ENCODE results near the gene CELSR1. TPM values are rescaled to one million over a fixed set of nuclear protein-coding genes. Genes with fewer than 3 reads are reported as not detected.

Gene CELSR1
- total and polyA plus RNA-seq, 5 experiments from 2014 or later: 0.19 to 1.2 (median 0.66) TPM

- Mint-ChIP-seq H3K9me3 (peaks cover 0 to 12% (median 6%) of the 10 kb centered on the region in 9 donors), H3K36me3 (peaks cover 0 to 10% (median 4%) of the 10 kb centered on the region in 3 donors), H3K4me1 (peaks cover 5 to 16% (median 13%) of the 10 kb centered on the region in 4 donors), H3K4me3 (no peak overlapping the region), H3K27ac (no peak overlapping the region), H3K27me3 (no peaks in the 10 kb centered on the region)
- POLR2A ChIA-PET: no interaction called here
- DNase-seq (no peak), ATAC-seq (no peak)
These were observed 114.5 kb downstream of the CELSR1 start for GRCh38 chr22:46422896-46423295.

- Mint-ChIP-seq H3K9me3 (peaks cover 0 to 12% (median 6%) of the 10 kb centered on the region in 9 donors), H3K27me3 (no peaks in the 10 kb centered on the region), H3K4me3 (no peak overlapping the region), H3K4me1 (peaks cover 3 to 13% (median 11%) of the 10 kb centered on the region in 4 donors), H3K36me3 (peaks cover 0 to 10% (median 4%) of the 10 kb centered on the region in 3 donors), H3K27ac (peak overlapping the region in 1 of 10 donors; percentile 53)
- ATAC-seq (peak; percentile 63 to 79), DNase-seq (peak in 2 of 10 donors; percentile 14 to 23)
- POLR2A ChIA-PET: interaction anchor here (1.4 kb wide), 1 partner anchor 13 kb away, joined by 3 read pairs; no protein-coding TSS in a partner anchor
These were observed 116.2 kb downstream of the CELSR1 start for GRCh38 chr22:46421267-46421666.

GRCh38 chr22:46419754-46420571 is 117.5 kb downstream of the CELSR1 start:
- POLR2A ChIA-PET: no interaction called here
- H3K4me1 Mint-ChIP-seq: peaks cover 0 to 2% (median under 1%) of the 10 kb centered on the region in 4 donors
- no peaks in the 10 kb centered on the region for H3K36me3 Mint-ChIP-seq
- no peaks in the 10 kb centered on the region for H3K9me3 Mint-ChIP-seq
- no peak overlapping the region for H3K4me3 Mint-ChIP-seq
- peaks cover 0 to 3% (median 0%) of the 10 kb centered on the region in 5 donors for H3K27me3 Mint-ChIP-seq
- DNase-seq (peak in 1 of 10 donors; percentile 52), ATAC-seq (no peak)
- no peak overlapping the region for H3K27ac Mint-ChIP-seq

- POLR2A ChIA-PET: no interaction called here
- Mint-ChIP-seq H3K9me3 (no peaks in the 10 kb centered on the region), H3K4me1 (peaks cover 0 to 2% (median 0%) of the 10 kb centered on the region in 4 donors), H3K4me3 (no peak overlapping the region), H3K27me3 (peaks cover 0 to 4% (median 0%) of the 10 kb centered on the region in 5 donors), H3K27ac (no peak overlapping the region), H3K36me3 (no peaks in the 10 kb centered on the region)
- DNase-seq (no peak), ATAC-seq (no peak)
These were observed 118.6 kb downstream of the CELSR1 start for GRCh38 chr22:46418827-46419226.

- no peak for ATAC-seq
These were observed 119.7 kb downstream of the CELSR1 start for GRCh38 chr22:46417769-46418168.

GRCh38 chr22:46416891-46417580 is 120.4 kb downstream of the CELSR1 start:
- POLR2A ChIA-PET: no interaction called here
- no peak overlapping the region for H3K4me3 Mint-ChIP-seq
- no peak overlapping the region for H3K27ac Mint-ChIP-seq
- H3K9me3 Mint-ChIP-seq: no peaks in the 10 kb centered on the region
- H3K4me1 Mint-ChIP-seq: no peaks in the 10 kb centered on the region
- peaks cover 0 to 12% (median 4%) of the 10 kb centered on the region in 5 donors for H3K27me3 Mint-ChIP-seq
- H3K36me3 Mint-ChIP-seq: no peaks in the 10 kb centered on the region
- ATAC-seq (no peak), DNase-seq (peak in 1 of 10 donors; percentile 37)

More at GRCh38 chr22:46417769-46418168, 119.7 kb downstream of the CELSR1 start:
- Mint-ChIP-seq H3K36me3 (no peaks in the 10 kb centered on the region), H3K4me1 (peaks cover 0 to under 1% (median 0%) of the 10 kb centered on the region in 4 donors), H3K9me3 (no peaks in the 10 kb centered on the region), H3K27me3 (peaks cover 0 to 10% (median 4%) of the 10 kb centered on the region in 5 donors), H3K4me3 (no peak overlapping the region), H3K27ac (peak overlapping the region in 1 of 10 donors; percentile 13)
- peak in 1 of 10 donors; percentile 1 for DNase-seq
- POLR2A ChIA-PET: no interaction called here

- H3K36me3 Mint-ChIP-seq: no peaks in the 10 kb centered on the region
- H3K27ac Mint-ChIP-seq: no peak overlapping the region
- H3K4me1 Mint-ChIP-seq: no peaks in the 10 kb centered on the region
- DNase-seq (no peak), ATAC-seq (no peak)
- no peak overlapping the region for H3K4me3 Mint-ChIP-seq
- H3K27me3 Mint-ChIP-seq: peaks cover 0 to 12% (median 4%) of the 10 kb centered on the region in 5 donors
- no peaks in the 10 kb centered on the region for H3K9me3 Mint-ChIP-seq
- POLR2A ChIA-PET: no interaction called here
These were observed 120.9 kb downstream of the CELSR1 start for GRCh38 chr22:46416520-46416871.

GRCh38 chr22:46415776-46416519 is 121.5 kb downstream of the CELSR1 start:
- Mint-ChIP-seq H3K27me3 (peaks cover 0 to 12% (median 4%) of the 10 kb centered on the region in 5 donors), H3K36me3 (no peaks in the 10 kb centered on the region), H3K4me1 (no peaks in the 10 kb centered on the region), H3K4me3 (no peak overlapping the region), H3K27ac (peak overlapping the region in 1 of 10 donors; percentile 71), H3K9me3 (no peaks in the 10 kb centered on the region)
- ATAC-seq (no peak), DNase-seq (peak in 1 of 10 donors; percentile 14)
- POLR2A ChIA-PET: no interaction called here

GRCh38 chr22:46414704-46415103 is 122.7 kb downstream of the CELSR1 start:
- no peak for ATAC-seq
- POLR2A ChIA-PET: no interaction called here
- no peak overlapping the region for H3K4me3 Mint-ChIP-seq

GRCh38 chr22:46413725-46414379 is 123.6 kb downstream of the CELSR1 start:
- H3K4me1 Mint-ChIP-seq: no peaks in the 10 kb centered on the region
- H3K36me3 Mint-ChIP-seq: no peaks in the 10 kb centered on the region
- ATAC-seq (no peak), DNase-seq (peak in 1 of 10 donors; percentile 14)
- POLR2A ChIA-PET: no interaction called here
- H3K9me3 Mint-ChIP-seq: no peaks in the 10 kb centered on the region
- H3K27ac Mint-ChIP-seq: no peak overlapping the region
- peaks cover 0 to 12% (median 7%) of the 10 kb centered on the region in 5 donors for H3K27me3 Mint-ChIP-seq
- H3K4me3 Mint-ChIP-seq: no peak overlapping the region

More at GRCh38 chr22:46414704-46415103, 122.7 kb downstream of the CELSR1 start:
- H3K9me3 Mint-ChIP-seq: no peaks in the 10 kb centered on the region
- H3K27me3 Mint-ChIP-seq: peaks cover 0 to 12% (median 7%) of the 10 kb centered on the region in 5 donors
- H3K36me3 Mint-ChIP-seq: no peaks in the 10 kb centered on the region
- no peak overlapping the region for H3K27ac Mint-ChIP-seq
- H3K4me1 Mint-ChIP-seq: no peaks in the 10 kb centered on the region
- DNase-seq: peak in 1 of 10 donors; percentile 26

GRCh38 chr22:46411347-46411746 is 126.1 kb downstream of the CELSR1 start:
- H3K27ac Mint-ChIP-seq: no peak overlapping the region
- no peaks in the 10 kb centered on the region for H3K36me3 Mint-ChIP-seq
- DNase-seq: peak in 1 of 10 donors; percentile 22
- no peaks in the 10 kb centered on the region for H3K4me1 Mint-ChIP-seq
- ATAC-seq: no peak
- no peak overlapping the region for H3K4me3 Mint-ChIP-seq
- H3K27me3 Mint-ChIP-seq: peaks cover 0 to 12% (median 7%) of the 10 kb centered on the region in 5 donors
- POLR2A ChIA-PET: no interaction called here
- no peaks in the 10 kb centered on the region for H3K9me3 Mint-ChIP-seq

- no peaks in the 10 kb centered on the region for H3K9me3 Mint-ChIP-seq
- no peaks in the 10 kb centered on the region for H3K36me3 Mint-ChIP-seq
- no peak overlapping the region for H3K4me3 Mint-ChIP-seq
- POLR2A ChIA-PET: no interaction called here
- peaks cover 0 to 12% (median 5%) of the 10 kb centered on the region in 5 donors for H3K27me3 Mint-ChIP-seq
- ATAC-seq: no peak
- no peak overlapping the region for H3K27ac Mint-ChIP-seq
- peaks cover 0 to under 1% (median 0%) of the 10 kb centered on the region in 4 donors for H3K4me1 Mint-ChIP-seq
- DNase-seq: peak in 1 of 10 donors; percentile 60
These were observed 127.1 kb downstream of the CELSR1 start for GRCh38 chr22:46410291-46410808.

Data from naive thymus-derived CD8-positive, alpha-beta T cell (primary cell).